Rectal smooth muscle tissue (tissue), 1 donor: ENCODE measurements around the gene LRMDA.

Source experiments
- H3K27ac ChIP-seq: one replicate; pipeline ENCODE4 v1.7.0; 2013; ENCODE audit warnings: low read depth, low read length, inconsistent platforms
- H3K27me3 ChIP-seq: one replicate; pipeline ENCODE4 v1.7.0; 2013; ENCODE audit warnings: low read length; ENCODE audit not compliant: control insufficient read depth, insufficient read depth
- H3K36me3 ChIP-seq: one replicate; pipeline ENCODE4 v1.7.0; 2013; ENCODE audit warnings: low read length; ENCODE audit not compliant: control insufficient read depth, insufficient read depth
- H3K4me1 ChIP-seq: one replicate; pipeline ENCODE4 v1.7.0; 2013; ENCODE audit warnings: low read length; ENCODE audit not compliant: control insufficient read depth, insufficient read depth
- H3K4me3 ChIP-seq: one replicate; pipeline ENCODE4 v1.7.0; 2013; ENCODE audit warnings: low read length
- H3K9ac ChIP-seq: one replicate; pipeline ENCODE4 v1.7.0; 2013; ENCODE audit warnings: low read length

LRMDA gene

GRCh38 chr10:76328348-76328747, 896.9 kb downstream of the LRMDA start:
- Histone ChIP-seq H3K36me3 (no peaks in the 10 kb centered on the region), H3K27ac (no peak overlapping the region)

GRCh38 chr10:76329891-76330575, 898.6 kb downstream of the LRMDA start:
- Histone ChIP-seq H3K27me3 (no peaks in the 10 kb centered on the region), H3K36me3 (no peaks in the 10 kb centered on the region), H3K4me1 (peaks cover 16% of the 10 kb centered on the region), H3K27ac (no peak overlapping the region), H3K4me3 (no peak overlapping the region), H3K9ac (no peak overlapping the region)

More at GRCh38 chr10:76328348-76328747, 896.9 kb downstream of the LRMDA start:
- H3K4me3 ChIP-seq = no peak overlapping the region
- H3K4me1 ChIP-seq = peaks cover 11% of the 10 kb centered on the region
- H3K9ac ChIP-seq = no peak overlapping the region
- H3K27me3 ChIP-seq = no peaks in the 10 kb centered on the region

- H3K4me3 ChIP-seq = no peak overlapping the region
- no peaks in the 10 kb centered on the region for H3K36me3 ChIP-seq
- peaks cover 28% of the 10 kb centered on the region for H3K4me1 ChIP-seq
- no peaks in the 10 kb centered on the region for H3K27me3 ChIP-seq
- H3K9ac ChIP-seq = no peak overlapping the region
- no peak overlapping the region for H3K27ac ChIP-seq
Measured at GRCh38 chr10:76331742-76332141, 900.3 kb downstream of the LRMDA start.

GRCh38 chr10:76333326-76333725, 901.9 kb downstream of the LRMDA start:
- no peak overlapping the region for H3K9ac ChIP-seq
- no peaks in the 10 kb centered on the region for H3K36me3 ChIP-seq
- no peaks in the 10 kb centered on the region for H3K27me3 ChIP-seq
- peaks cover 30% of the 10 kb centered on the region for H3K4me1 ChIP-seq
- peak overlapping the region; percentile 32 for H3K27ac ChIP-seq
- no peak overlapping the region for H3K4me3 ChIP-seq

GRCh38 chr10:76333796-76334195, 902.4 kb downstream of the LRMDA start:
- H3K27ac ChIP-seq = peak overlapping the region; percentile 32
- no peak overlapping the region for H3K4me3 ChIP-seq
- no peaks in the 10 kb centered on the region for H3K27me3 ChIP-seq
- no peak overlapping the region for H3K9ac ChIP-seq
- peaks cover 30% of the 10 kb centered on the region for H3K4me1 ChIP-seq
- H3K36me3 ChIP-seq = no peaks in the 10 kb centered on the region

GRCh38 chr10:76334255-76334654, 902.8 kb downstream of the LRMDA start:
- no peak overlapping the region for H3K4me3 ChIP-seq
- peak overlapping the region; percentile 32 for H3K27ac ChIP-seq
- no peaks in the 10 kb centered on the region for H3K36me3 ChIP-seq
- no peaks in the 10 kb centered on the region for H3K27me3 ChIP-seq
- H3K9ac ChIP-seq = no peak overlapping the region
- H3K4me1 ChIP-seq = peaks cover 30% of the 10 kb centered on the region

- Histone ChIP-seq H3K27ac (peak overlapping the region; percentile 43), H3K27me3 (no peaks in the 10 kb centered on the region), H3K4me3 (no peak overlapping the region), H3K4me1 (peaks cover 30% of the 10 kb centered on the region), H3K9ac (no peak overlapping the region), H3K36me3 (no peaks in the 10 kb centered on the region)
Measured at GRCh38 chr10:76336213-76336963, 905.0 kb downstream of the LRMDA start.

GRCh38 chr10:76337641-76338040, 906.2 kb downstream of the LRMDA start:
- Histone ChIP-seq H3K4me1 (peaks cover 25% of the 10 kb centered on the region), H3K27me3 (no peaks in the 10 kb centered on the region), H3K4me3 (no peak overlapping the region), H3K36me3 (no peaks in the 10 kb centered on the region), H3K9ac (no peak overlapping the region), H3K27ac (no peak overlapping the region)

- H3K27ac ChIP-seq = no peak overlapping the region
- no peaks in the 10 kb centered on the region for H3K36me3 ChIP-seq
- H3K27me3 ChIP-seq = no peaks in the 10 kb centered on the region
- H3K4me1 ChIP-seq = peaks cover 23% of the 10 kb centered on the region
- H3K4me3 ChIP-seq = no peak overlapping the region
- no peak overlapping the region for H3K9ac ChIP-seq
Measured at GRCh38 chr10:76338187-76338586, 906.8 kb downstream of the LRMDA start.

GRCh38 chr10:76341740-76342139, 910.3 kb downstream of the LRMDA start:
- no peaks in the 10 kb centered on the region for H3K36me3 ChIP-seq
- H3K4me1 ChIP-seq = peaks cover 3% of the 10 kb centered on the region
- no peaks in the 10 kb centered on the region for H3K27me3 ChIP-seq
- no peak overlapping the region for H3K4me3 ChIP-seq
- H3K9ac ChIP-seq = no peak overlapping the region
- no peak overlapping the region for H3K27ac ChIP-seq

GRCh38 chr10:76342996-76343395, 911.6 kb downstream of the LRMDA start:
- Histone ChIP-seq H3K27me3 (no peaks in the 10 kb centered on the region), H3K4me3 (no peak overlapping the region), H3K27ac (no peak overlapping the region), H3K4me1 (no peaks in the 10 kb centered on the region), H3K9ac (no peak overlapping the region), H3K36me3 (no peaks in the 10 kb centered on the region)

- Histone ChIP-seq H3K27me3 (no peaks in the 10 kb centered on the region), H3K36me3 (no peaks in the 10 kb centered on the region), H3K4me3 (no peak overlapping the region), H3K9ac (no peak overlapping the region), H3K4me1 (peaks cover 14% of the 10 kb centered on the region), H3K27ac (no peak overlapping the region)
Measured at GRCh38 chr10:76347832-76348231, 916.4 kb downstream of the LRMDA start.

- Histone ChIP-seq H3K36me3 (no peaks in the 10 kb centered on the region), H3K9ac (no peak overlapping the region), H3K27ac (peak overlapping the region; percentile 10), H3K4me3 (no peak overlapping the region), H3K27me3 (no peaks in the 10 kb centered on the region), H3K4me1 (peaks cover 19% of the 10 kb centered on the region)
Measured at GRCh38 chr10:76350583-76350982, 919.2 kb downstream of the LRMDA start.
